Suprapubic skin (tissue), 4 donors: Measurements from ENCODE around the gene ASPDH. TPM values are rescaled to one million over a fixed set of nuclear protein-coding genes. Genes with fewer than 3 reads are reported as not detected.

ENCODE experiments used
- DNase-seq, 2 donors: peaks; one replicate each; pipeline ENCODE4 v3.0.0-alpha.2; 2019; ENCODE audit warnings: low spot score in 2 of 2
- H3K27ac ChIP-seq: fragments of 200-600 bp; sonication (generic); one replicate; pipeline ENCODE4 v1.5.1; 2019
- H3K27me3 ChIP-seq: fragments of 200-600 bp; sonication (generic); one replicate; pipeline ENCODE4 v1.5.1; 2019
- H3K36me3 ChIP-seq: fragments of 200-600 bp; sonication (generic); one replicate; pipeline ENCODE4 v1.5.1; 2019
- H3K4me1 ChIP-seq: fragments of 200-600 bp; sonication (generic); one replicate; pipeline ENCODE4 v1.5.1; 2019
- H3K4me3 ChIP-seq: fragments of 200-600 bp; sonication (generic); one replicate; pipeline ENCODE4 v1.5.1; 2019; ENCODE audit warnings: mild to moderate bottlenecking
- H3K9me3 ChIP-seq: fragments of 200-600 bp; sonication (generic); one replicate; pipeline ENCODE4 v1.5.1; 2019
- EP300 ChIP-seq: sonication (generic); formaldehyde crosslinking; IDR thresholded peaks from one replicate; pipeline ENCODE4 v1.6.1; 2017; ENCODE audit warnings: antibody characterized with exemption
- POLR2A ChIP-seq, 2 donors: fragments of 450-650 bp; IDR thresholded peaks; one replicate each; pipeline ENCODE4 v1.6.1; 2017; ENCODE audit warnings: antibody characterized with exemption in 2 of 2, mild to moderate bottlenecking in 2 of 2, moderate library complexity in 2 of 2
- POLR2AphosphoS5 ChIP-seq, 3 donors: sonication (generic); formaldehyde crosslinking; IDR thresholded peaks; one replicate each; pipeline ENCODE4 v1.6.1; 2017; ENCODE audit warnings: antibody characterized with exemption in 3 of 3
- WGBS: methylation state at CpG from one replicate; pipeline ENCODE4 v1.1.5; 2018; 5-methylcytosine and 5-hydroxymethylcytosine counted together
- total RNA-seq, 4 donors: library from RNA; depleted of rRNA; stranded (reverse); fragments of >200 nt; gene quantifications; one replicate each; pipeline ENCODE4 v1.1.0, GENCODE V29; 2016
- TF ChIP-seq, protein P1 (sequence below), 2 donors: fragments of 200-600 bp in 1 of 2; fragments of 450-650 bp in 1 of 2; sonication (generic) in 1 of 2; IDR thresholded peaks; one replicate each; pipeline ENCODE4 v1.5.1; 2016 to 2019; ENCODE audit warnings: antibody characterized with exemption in 2 of 2, mild to moderate bottlenecking in 1 of 2, moderate library complexity in 1 of 2

ASPDH gene
- total RNA-seq, 4 donors from 2014 or later: not detected

DNA sequence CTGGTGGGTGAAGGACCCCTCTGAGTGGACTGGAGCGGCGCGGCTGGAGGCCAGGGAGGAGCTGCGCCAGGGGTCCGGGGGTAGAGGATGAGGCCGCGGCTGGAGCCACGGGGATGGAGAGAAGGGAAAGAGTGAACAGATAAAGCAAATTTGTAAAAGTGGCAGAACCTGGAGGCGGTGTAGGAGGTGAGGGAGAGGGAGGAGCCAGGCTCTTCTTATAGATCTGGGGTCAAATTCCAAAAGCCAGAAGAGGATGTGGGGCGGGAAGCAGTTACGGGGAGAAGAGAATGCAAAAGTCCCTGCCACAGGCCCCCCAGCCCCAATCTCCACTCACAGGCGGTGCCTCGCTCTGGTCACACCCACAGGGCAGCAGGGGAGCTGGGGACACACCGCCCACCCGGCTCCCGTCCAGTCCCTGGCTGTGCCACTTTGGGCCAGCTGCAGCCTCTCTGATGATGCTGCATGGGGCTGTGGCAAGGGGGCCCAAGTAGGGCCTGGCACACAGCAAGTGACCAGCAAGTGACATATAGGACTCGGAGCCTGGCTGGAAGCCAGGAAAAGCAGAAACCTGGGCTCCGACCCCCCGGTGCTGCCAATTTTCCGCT, 43.4 kb upstream of the ASPDH start:
- Histone ChIP-seq H3K27ac (no peak overlapping the region), H3K9me3 (no peaks in the 10 kb centered on the region), H3K4me3 (no peak overlapping the region), H3K27me3 (peaks cover 81% of the 10 kb centered on the region), H3K4me1 (peaks cover 12% of the 10 kb centered on the region), H3K36me3 (no peaks in the 10 kb centered on the region)
- WGBS: 19% methylated on average over 19 of the region's 20 CpGs
- no peak for DNase-seq
- TF ChIP-seq EP300 (no peak), POLR2A (IDR thresholded peaks at IDR 0.05) (no peak), POLR2AphosphoS5 (IDR thresholded peaks at IDR 0.05) (no peak)
- TF ChIP-seq, protein P1, sequence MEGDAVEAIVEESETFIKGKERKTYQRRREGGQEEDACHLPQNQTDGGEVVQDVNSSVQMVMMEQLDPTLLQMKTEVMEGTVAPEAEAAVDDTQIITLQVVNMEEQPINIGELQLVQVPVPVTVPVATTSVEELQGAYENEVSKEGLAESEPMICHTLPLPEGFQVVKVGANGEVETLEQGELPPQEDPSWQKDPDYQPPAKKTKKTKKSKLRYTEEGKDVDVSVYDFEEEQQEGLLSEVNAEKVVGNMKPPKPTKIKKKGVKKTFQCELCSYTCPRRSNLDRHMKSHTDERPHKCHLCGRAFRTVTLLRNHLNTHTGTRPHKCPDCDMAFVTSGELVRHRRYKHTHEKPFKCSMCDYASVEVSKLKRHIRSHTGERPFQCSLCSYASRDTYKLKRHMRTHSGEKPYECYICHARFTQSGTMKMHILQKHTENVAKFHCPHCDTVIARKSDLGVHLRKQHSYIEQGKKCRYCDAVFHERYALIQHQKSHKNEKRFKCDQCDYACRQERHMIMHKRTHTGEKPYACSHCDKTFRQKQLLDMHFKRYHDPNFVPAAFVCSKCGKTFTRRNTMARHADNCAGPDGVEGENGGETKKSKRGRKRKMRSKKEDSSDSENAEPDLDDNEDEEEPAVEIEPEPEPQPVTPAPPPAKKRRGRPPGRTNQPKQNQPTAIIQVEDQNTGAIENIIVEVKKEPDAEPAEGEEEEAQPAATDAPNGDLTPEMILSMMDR (IDR thresholded peaks at IDR 0.05): no peak

GRCh38 chr19:50556282-50557008, 42.7 kb upstream of the ASPDH start:
- Histone ChIP-seq H3K4me3 (peak overlapping the region; percentile 32), H3K9me3 (no peaks in the 10 kb centered on the region), H3K36me3 (no peaks in the 10 kb centered on the region), H3K27ac (no peak overlapping the region), H3K27me3 (peaks cover 81% of the 10 kb centered on the region), H3K4me1 (peaks cover 14% of the 10 kb centered on the region)
- no peak for TF ChIP-seq EP300
- no peak for TF ChIP-seq POLR2A (IDR thresholded peaks at IDR 0.05)
- TF ChIP-seq, protein P1 (IDR thresholded peaks at IDR 0.05): peak in 1 of 2 donors; percentile 88
- TF ChIP-seq POLR2AphosphoS5 (IDR thresholded peaks at IDR 0.05): no peak
- peak in 1 of 2 donors; percentile 75 for DNase-seq
- WGBS: 4% methylated on average over 16 of the region's 39 CpGs

- peak overlapping the region; percentile 32 for H3K4me3 ChIP-seq
- H3K36me3 ChIP-seq: no peaks in the 10 kb centered on the region
- 23% methylated on average over 26 of the region's 28 CpGs for WGBS
- H3K27ac ChIP-seq: no peak overlapping the region
- TF ChIP-seq POLR2A (IDR thresholded peaks at IDR 0.05) (no peak), POLR2AphosphoS5 (IDR thresholded peaks at IDR 0.05) (no peak)
- H3K4me1 ChIP-seq: peaks cover 14% of the 10 kb centered on the region
- DNase-seq: no peak
- peaks cover 88% of the 10 kb centered on the region for H3K27me3 ChIP-seq
- no peaks in the 10 kb centered on the region for H3K9me3 ChIP-seq
These were observed 42.0 kb upstream of the ASPDH start for GRCh38 chr19:50555450-50556281.

DNA sequence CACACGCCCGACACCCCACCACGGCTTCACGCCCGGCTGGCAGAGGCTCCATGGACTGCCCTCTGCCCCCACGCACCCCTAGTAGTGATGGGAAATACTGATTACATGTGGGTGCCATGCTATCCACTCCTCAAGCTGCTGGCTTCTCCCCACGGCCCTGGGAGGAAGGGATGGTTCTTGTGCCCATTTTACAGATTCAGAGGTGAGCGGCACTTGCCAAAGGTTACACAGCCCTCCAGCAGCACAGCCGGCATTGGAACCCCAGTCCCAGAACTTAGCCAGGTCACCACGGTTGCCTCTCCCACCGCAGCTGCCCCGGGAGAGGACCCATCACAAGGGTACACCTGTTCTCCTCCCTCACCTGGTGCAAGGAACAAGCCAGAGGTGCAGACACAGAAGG, 41.3 kb upstream of the ASPDH start:
- Histone ChIP-seq H3K9me3 (no peaks in the 10 kb centered on the region), H3K27me3 (peaks cover 90% of the 10 kb centered on the region), H3K27ac (no peak overlapping the region), H3K4me3 (no peak overlapping the region), H3K4me1 (peaks cover 14% of the 10 kb centered on the region), H3K36me3 (no peaks in the 10 kb centered on the region)
- WGBS: 90% methylated on average over 2 of the region's 12 CpGs
- DNase-seq: no peak
- no peak for TF ChIP-seq POLR2AphosphoS5 (IDR thresholded peaks at IDR 0.05)
- TF ChIP-seq POLR2A (IDR thresholded peaks at IDR 0.05): no peak
- TF ChIP-seq, protein P1 (IDR thresholded peaks at IDR 0.05): no peak
- no peak for TF ChIP-seq EP300

DNA sequence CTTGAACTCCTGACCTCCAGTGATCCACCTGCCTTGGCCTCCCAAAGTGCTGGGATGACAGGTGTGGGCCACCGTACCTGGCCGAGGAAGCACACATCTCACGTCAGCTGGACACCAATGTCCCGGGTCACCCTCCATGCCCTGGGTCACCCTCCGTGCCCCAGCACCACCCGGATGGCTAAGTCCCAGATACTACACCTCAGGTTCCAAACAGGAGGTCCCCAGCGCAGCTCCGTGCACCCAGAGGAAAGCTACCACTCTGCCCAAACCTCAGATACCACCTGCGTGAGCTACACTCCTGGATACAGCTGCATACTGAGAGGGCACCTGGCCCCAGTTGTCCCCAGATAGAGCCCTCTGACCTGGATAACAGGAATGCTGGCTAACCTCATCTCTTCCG, 40.5 kb upstream of the ASPDH start:
- Histone ChIP-seq H3K9me3 (no peaks in the 10 kb centered on the region), H3K4me3 (no peak overlapping the region), H3K36me3 (no peaks in the 10 kb centered on the region), H3K27ac (no peak overlapping the region), H3K27me3 (peaks cover 90% of the 10 kb centered on the region), H3K4me1 (peaks cover 14% of the 10 kb centered on the region)
- 100% methylated on average over 8 of the region's 10 CpGs for WGBS
- TF ChIP-seq, protein P1 (IDR thresholded peaks at IDR 0.05): no peak
- no peak for TF ChIP-seq POLR2AphosphoS5 (IDR thresholded peaks at IDR 0.05)
- no peak for TF ChIP-seq POLR2A (IDR thresholded peaks at IDR 0.05)
- no peak for TF ChIP-seq EP300
- DNase-seq: no peak
